Measurements from ENCODE around the gene ENG.

DNA sequence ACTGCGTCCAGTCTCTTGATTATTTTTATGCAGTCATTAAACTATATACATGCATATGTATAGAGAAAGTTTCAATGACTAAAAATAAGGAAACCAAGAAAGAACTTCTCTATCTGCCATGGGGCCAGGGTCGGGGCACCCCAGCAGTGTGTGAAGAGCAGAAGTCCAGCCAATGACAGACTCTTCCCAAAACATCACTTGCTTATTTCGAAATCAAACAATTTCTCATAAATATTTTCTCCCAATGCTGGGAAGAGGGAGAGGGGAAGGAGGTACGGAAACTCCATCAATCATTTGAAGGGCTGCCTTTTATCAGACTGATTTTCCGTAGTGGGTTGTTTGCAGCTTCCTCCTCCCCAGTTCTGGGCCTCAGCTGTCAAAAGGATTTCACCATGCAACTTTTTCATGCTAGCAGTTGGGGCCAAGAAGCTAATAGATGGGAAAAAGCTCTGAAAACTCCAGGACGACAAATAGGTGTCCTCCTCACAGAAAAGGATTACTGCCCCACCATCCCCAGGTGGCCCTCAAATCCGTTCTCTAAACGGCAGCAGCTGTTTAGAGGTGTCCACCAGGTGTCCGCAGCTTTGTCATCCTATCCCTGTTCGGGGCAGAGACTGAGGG lies 52.4 kb downstream of the ENG start:
- TF ChIP-seq, protein P1, sequence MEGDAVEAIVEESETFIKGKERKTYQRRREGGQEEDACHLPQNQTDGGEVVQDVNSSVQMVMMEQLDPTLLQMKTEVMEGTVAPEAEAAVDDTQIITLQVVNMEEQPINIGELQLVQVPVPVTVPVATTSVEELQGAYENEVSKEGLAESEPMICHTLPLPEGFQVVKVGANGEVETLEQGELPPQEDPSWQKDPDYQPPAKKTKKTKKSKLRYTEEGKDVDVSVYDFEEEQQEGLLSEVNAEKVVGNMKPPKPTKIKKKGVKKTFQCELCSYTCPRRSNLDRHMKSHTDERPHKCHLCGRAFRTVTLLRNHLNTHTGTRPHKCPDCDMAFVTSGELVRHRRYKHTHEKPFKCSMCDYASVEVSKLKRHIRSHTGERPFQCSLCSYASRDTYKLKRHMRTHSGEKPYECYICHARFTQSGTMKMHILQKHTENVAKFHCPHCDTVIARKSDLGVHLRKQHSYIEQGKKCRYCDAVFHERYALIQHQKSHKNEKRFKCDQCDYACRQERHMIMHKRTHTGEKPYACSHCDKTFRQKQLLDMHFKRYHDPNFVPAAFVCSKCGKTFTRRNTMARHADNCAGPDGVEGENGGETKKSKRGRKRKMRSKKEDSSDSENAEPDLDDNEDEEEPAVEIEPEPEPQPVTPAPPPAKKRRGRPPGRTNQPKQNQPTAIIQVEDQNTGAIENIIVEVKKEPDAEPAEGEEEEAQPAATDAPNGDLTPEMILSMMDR (IDR thresholded peaks at IDR 0.05), result no peak
- no peak for TF ChIP-seq ZFX (IDR thresholded peaks at IDR 0.05; ENCODE audit: borderline replicate concordance)
